IMR-90 (cell line): ENCODE data around the gene PLCB3.

Experiments used
- CTCF ChIP-seq: conservative IDR thresholded peaks from 2 replicates; pipeline ENCODE4 v1.5.1; 2012; ENCODE audit warnings: mild to moderate bottlenecking, low read depth, low read length, improper control_type of control experiment
- ELK1 ChIP-seq: fragments of 150-350 bp; IDR thresholded peaks from 2 replicates; pipeline ENCODE4 v1.6.1; 2016; ENCODE audit warnings: low read depth, mild to moderate bottlenecking, low read length, moderate library complexity, borderline replicate concordance

GRCh38 chr11:64263947-64264317 is 12.6 kb downstream of the PLCB3 start:
- TF ChIP-seq CTCF (no peak), ELK1 (no peak)
